ENCODE data around the gene PPP2R5E.

- no peak for TF ChIP-seq CTCF (IDR thresholded peaks at IDR 0.05)
- no peak for TF ChIP-seq POLR2AphosphoS5 (IDR thresholded peaks at IDR 0.05)
- no peak for TF ChIP-seq POLR2A (IDR thresholded peaks at IDR 0.05)
These were observed 50.8 kb downstream of the PPP2R5E start for GRCh38 chr14:63492391-63492790.

All from breast epithelium (tissue), 3 donors.